ENCODE data around the gene RHPN2. TPM values are rescaled to one million over a fixed set of nuclear protein-coding genes. Genes with fewer than 3 reads are reported as not detected.

RHPN2 gene
- polyA plus RNA-seq, 6 donors from 2014 or later: 2.0 to 6.9 (median 5.1) TPM

Other genes starting within 250 kb of the RHPN2 start
- not detected for gene SLC7A9, start 195.1 kb downstream of the RHPN2 start, polyA plus RNA-seq (ENCODE audit: low read depth in 6 of 6)
- gene CEP89, start 92.9 kb downstream of the RHPN2 start, polyA plus RNA-seq (ENCODE audit: low read depth in 6 of 6): 10 to 100 TPM; 12.1 to 18.3 (median 14.0) TPM
- 1 to 10 TPM; 1.7 to 8.5 (median 3.3) TPM for gene FAAP24, start 92.6 kb downstream of the RHPN2 start, polyA plus RNA-seq (ENCODE audit: low read depth in 6 of 6)
- gene GPATCH1, start 16.3 kb upstream of the RHPN2 start, polyA plus RNA-seq (ENCODE audit: low read depth in 6 of 6): 1 to 10 TPM; 1.5 to 8.1 (median 5.1) TPM
- under 1 TPM in 2 of 6 donors, not detected in 4; 0.43 to 0.65 TPM for gene WDR88, start 67.2 kb upstream of the RHPN2 start, polyA plus RNA-seq (ENCODE audit: low read depth in 6 of 6)
- gene LRP3, start 129.4 kb upstream of the RHPN2 start, polyA plus RNA-seq (ENCODE audit: low read depth in 6 of 6): not detected
- not detected for gene SLC7A10, start 161.0 kb upstream of the RHPN2 start, polyA plus RNA-seq (ENCODE audit: low read depth in 6 of 6)
- gene CEBPA, start 237.6 kb upstream of the RHPN2 start, polyA plus RNA-seq (ENCODE audit: low read depth in 6 of 6): under 1 TPM in 4 of 6 donors, not detected in 2; 0.09 to 0.54 (median 0.50) TPM

All from naive B cell (primary cell).